GM12865 (cell line): ENCODE results near the gene TAC3.

ENCODE experiments used
- DNase-seq: peaks from one replicate; pipeline ENCODE4 v3.0.0; 2010; ENCODE audit warnings: low read depth
- H3K4me3 ChIP-seq: 2 replicates; pipeline ENCODE4 v1.5.1; 2011; ENCODE audit warnings: mild to moderate bottlenecking, low read depth, low read length, control low read depth
- TF ChIP-seq, protein P1 (sequence below): IDR thresholded peaks from 2 replicates; pipeline ENCODE4 v1.5.1; 2011; ENCODE audit warnings: low read length, control low read depth, low read depth, inconsistent platforms; ENCODE audit not compliant: insufficient read depth; ENCODE audit errors: missing control alignments

Gene TAC3

DNA sequence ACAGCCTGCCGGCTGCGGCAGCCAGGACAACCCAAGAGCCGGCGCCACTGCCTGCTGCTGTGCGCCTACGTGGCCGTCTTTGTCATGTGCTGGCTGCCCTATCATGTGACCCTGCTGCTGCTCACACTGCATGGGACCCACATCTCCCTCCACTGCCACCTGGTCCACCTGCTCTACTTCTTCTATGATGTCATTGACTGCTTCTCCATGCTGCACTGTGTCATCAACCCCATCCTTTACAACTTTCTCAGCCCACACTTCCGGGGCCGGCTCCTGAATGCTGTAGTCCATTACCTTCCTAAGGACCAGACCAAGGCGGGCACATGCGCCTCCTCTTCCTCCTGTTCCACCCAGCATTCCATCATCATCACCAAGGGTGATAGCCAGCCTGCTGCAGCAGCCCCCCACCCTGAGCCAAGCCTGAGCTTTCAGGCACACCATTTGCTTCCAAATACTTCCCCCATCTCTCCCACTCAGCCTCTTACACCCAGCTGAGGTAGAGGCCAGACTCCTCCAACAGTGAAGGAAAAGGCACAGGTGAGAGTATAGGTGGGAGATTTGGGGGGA lies 20.3 kb downstream of the TAC3 start:
- DNase-seq, result no peak

DNA sequence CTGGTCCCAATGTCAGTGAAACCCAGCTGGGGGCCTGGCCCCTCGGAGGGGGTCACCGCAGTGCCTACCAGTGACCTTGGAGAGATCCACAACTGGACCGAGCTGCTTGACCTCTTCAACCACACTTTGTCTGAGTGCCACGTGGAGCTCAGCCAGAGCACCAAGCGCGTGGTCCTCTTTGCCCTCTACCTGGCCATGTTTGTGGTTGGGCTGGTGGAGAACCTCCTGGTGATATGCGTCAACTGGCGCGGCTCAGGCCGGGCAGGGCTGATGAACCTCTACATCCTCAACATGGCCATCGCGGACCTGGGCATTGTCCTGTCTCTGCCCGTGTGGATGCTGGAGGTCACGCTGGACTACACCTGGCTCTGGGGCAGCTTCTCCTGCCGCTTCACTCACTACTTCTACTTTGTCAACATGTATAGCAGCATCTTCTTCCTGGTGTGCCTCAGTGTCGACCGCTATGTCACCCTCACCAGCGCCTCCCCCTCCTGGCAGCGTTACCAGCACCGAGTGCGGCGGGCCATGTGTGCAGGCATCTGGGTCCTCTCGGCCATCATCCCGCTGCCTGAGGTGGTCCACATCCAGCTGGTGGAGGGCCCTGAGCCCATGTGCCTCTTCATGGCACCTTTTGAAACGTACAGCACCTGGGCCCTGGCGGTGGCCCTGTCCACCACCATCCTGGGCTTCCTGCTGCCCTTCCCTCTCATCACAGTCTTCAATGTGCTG lies 21.0 kb downstream of the TAC3 start:
- TF ChIP-seq, protein P1, sequence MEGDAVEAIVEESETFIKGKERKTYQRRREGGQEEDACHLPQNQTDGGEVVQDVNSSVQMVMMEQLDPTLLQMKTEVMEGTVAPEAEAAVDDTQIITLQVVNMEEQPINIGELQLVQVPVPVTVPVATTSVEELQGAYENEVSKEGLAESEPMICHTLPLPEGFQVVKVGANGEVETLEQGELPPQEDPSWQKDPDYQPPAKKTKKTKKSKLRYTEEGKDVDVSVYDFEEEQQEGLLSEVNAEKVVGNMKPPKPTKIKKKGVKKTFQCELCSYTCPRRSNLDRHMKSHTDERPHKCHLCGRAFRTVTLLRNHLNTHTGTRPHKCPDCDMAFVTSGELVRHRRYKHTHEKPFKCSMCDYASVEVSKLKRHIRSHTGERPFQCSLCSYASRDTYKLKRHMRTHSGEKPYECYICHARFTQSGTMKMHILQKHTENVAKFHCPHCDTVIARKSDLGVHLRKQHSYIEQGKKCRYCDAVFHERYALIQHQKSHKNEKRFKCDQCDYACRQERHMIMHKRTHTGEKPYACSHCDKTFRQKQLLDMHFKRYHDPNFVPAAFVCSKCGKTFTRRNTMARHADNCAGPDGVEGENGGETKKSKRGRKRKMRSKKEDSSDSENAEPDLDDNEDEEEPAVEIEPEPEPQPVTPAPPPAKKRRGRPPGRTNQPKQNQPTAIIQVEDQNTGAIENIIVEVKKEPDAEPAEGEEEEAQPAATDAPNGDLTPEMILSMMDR, result no peak
- DNase-seq, result no peak
- H3K4me3 ChIP-seq, result no peak overlapping the region

More for the DNA sequence above, 20.3 kb downstream of the TAC3 start:
- no peak overlapping the region for H3K4me3 ChIP-seq
- TF ChIP-seq, protein P1, result no peak

DNA sequence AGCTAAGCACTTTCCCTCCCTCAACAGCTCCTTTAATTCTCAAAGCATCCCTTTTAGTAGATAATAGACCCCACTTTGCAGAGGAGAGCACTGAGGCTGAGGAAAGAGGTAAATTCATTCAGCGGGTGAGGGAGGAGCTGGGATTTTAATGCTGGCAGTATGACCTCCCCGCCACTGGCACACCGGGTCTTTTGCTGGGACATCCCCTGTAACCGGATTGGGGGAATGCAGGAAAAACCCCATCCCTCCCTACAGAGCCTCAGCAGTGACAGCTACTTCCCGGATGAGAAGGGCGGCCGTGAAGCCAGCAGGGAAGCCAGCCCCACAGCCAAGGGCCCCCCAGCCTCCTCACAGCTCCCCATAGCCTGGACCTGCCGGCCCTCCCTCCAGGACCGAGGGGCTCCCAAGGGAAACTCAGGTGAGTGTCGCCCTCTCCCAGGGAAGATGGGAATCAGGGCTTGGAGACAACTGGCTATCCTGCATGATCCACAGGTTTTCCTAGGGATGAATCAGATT lies 22.0 kb downstream of the TAC3 start:
- H3K4me3 ChIP-seq, result no peak overlapping the region
- DNase-seq, result no peak
- TF ChIP-seq, protein P1, result no peak

DNA sequence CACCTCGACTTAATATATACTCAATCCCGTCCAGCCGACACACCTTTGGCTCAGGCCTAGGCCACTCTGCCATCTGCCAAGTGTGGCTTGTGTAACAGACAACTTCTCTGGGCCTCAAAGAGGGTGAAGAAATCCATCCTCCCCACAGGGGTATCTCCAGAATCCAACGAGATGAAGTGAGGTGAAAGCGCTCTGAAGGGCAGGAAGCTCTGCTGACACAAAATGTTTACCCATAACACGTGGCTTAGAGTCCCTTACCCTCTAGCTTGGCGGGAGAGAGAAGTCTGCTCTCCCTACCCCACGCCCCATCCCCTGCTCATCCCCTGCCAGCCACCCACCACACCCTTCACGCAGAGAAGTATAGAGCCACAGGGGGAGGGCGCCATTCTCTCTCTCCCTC lies 23.0 kb downstream of the TAC3 start:
- no peak for DNase-seq
- H3K4me3 ChIP-seq, result no peak overlapping the region
- TF ChIP-seq, protein P1, result no peak

DNA sequence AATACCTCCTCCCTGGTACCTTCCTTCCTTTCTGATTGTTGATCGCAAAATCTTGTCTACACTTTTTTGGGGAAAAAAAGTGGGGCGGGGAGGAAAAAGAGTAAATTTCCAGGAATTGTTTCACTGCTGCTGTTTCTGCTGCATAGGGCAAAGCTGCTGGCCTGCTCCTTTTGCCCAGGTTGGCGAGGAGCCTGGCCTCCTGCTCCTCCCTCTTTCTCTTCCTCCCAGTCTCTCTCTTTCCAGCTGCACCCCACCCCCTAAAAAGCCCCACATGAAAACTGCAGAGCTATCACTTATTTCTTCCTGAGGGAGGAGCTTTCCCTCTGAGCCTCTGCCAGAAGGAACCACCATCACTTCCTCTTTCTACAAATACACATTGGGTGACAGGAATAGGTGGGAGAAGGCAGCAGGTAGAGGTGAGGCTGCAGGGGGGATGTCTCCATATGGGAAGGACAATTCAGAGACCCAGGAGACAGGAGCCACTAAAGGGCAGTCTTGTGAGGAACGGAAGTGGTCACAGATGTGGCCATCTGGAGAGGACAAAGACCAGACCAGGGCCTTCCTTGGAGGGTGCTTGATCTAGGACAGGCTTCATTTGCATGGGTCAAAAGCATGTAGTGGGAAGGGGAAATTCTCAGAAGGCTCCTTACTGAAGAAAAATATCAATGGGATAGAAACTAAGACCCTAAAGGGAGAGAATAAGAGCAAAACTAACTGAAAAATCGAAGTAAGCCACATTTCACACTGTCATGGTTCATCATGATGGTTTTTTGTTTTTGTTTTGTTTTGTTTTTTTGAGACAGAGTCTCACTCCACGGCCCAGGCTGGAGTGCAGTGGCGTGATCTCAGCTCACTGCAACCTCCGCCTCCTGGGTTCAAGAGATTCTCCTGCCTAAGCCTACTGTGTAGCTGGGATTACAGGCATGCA lies 24.7 kb downstream of the TAC3 start:
- TF ChIP-seq, protein P1, result no peak
- peak; percentile 33 for DNase-seq
- no peak overlapping the region for H3K4me3 ChIP-seq

DNA sequence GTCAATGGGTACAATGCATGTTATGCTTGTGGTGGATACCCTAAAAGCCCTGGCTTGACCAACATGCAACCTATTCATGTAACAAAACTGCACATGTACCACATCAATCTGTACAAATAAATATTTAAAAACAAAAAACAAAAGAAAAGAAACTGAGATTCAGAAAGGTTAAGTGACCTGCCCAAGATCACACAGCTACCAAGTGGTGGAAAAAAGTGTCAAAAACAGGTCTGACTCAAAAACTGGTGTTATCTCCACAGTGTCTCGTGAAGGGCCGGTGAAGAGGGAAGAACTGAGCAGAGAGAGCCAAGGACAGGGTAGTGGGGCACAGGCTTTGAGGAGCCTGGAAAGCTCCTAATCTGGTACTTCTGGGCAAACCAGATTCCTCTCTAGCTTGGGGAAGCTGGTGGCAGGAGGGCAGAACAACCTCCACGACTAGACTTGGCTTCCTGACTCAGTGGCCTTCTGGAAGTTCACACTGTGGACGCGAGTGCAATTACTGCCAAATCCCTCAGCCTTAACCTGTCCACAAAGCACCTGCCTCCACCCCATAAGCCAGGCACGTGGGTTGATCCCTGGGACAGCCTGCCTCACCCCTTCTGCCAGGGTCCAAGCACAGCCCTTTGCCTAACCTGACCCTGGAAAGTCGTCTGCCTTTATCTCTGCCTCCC lies 25.5 kb downstream of the TAC3 start:
- no peak overlapping the region for H3K4me3 ChIP-seq
- no peak for DNase-seq
- TF ChIP-seq, protein P1, result no peak
